Mesenchymal stem cell (in vitro differentiated cells and primary cell): ENCODE measurements around the gene UBE2L3.

Experiments
- DNase-seq: peaks from one replicate; pipeline ENCODE4 v3.0.0-alpha.2; 2013
- H2AFZ ChIP-seq: one replicate; pipeline ENCODE4 v1.6.1; 2013; ENCODE audit warnings: low read depth, mild to moderate bottlenecking, control low read depth, inconsistent platforms, low read length, moderate library complexity
- H2AK5ac ChIP-seq: 2 replicates; pipeline ENCODE4 v1.6.1; 2013; ENCODE audit warnings: low read length, moderate library complexity, mild to moderate bottlenecking, inconsistent platforms; ENCODE audit not compliant: severe bottlenecking
- H2BK120ac ChIP-seq: one replicate; pipeline ENCODE4 v1.6.1; 2013; ENCODE audit warnings: low read depth, mild to moderate bottlenecking, inconsistent platforms, low read length, moderate library complexity
- H2BK12ac ChIP-seq, 2 experiments: one replicate each; pipeline ENCODE4 v1.6.1; 2013; ENCODE audit warnings: inconsistent platforms in 2 of 2, low read length in 2 of 2, mild to moderate bottlenecking in 2 of 2, moderate library complexity in 2 of 2, control low read depth in 1 of 2
- H2BK15ac ChIP-seq: one replicate; pipeline ENCODE4 v1.6.1; 2013; ENCODE audit warnings: mild to moderate bottlenecking, low read depth, inconsistent platforms; ENCODE audit not compliant: poor library complexity, severe bottlenecking
- H2BK5ac ChIP-seq: 2 replicates; pipeline ENCODE4 v1.6.1; 2013; ENCODE audit warnings: low read depth, mild to moderate bottlenecking, low read length, control low read depth, inconsistent platforms; ENCODE audit not compliant: poor library complexity, severe bottlenecking
- H3K14ac ChIP-seq, 2 experiments: one replicate each; pipeline ENCODE4 v1.6.1; 2013; ENCODE audit warnings: inconsistent platforms in 2 of 2, low read length in 2 of 2, control low read depth in 1 of 2, mild to moderate bottlenecking in 1 of 2, moderate library complexity in 1 of 2
- H3K18ac ChIP-seq, 2 experiments: one replicate each; pipeline ENCODE4 v1.6.1; 2013; ENCODE audit warnings: inconsistent platforms in 2 of 2, low read length in 2 of 2, control low read depth in 1 of 2, low read depth in 1 of 2, mild to moderate bottlenecking in 1 of 2
- H3K23ac ChIP-seq, 2 experiments: one replicate each; pipeline ENCODE4 v1.6.1; 2013; ENCODE audit warnings: inconsistent platforms in 2 of 2, low read length in 2 of 2, mild to moderate bottlenecking in 2 of 2, moderate library complexity in 2 of 2, control low read depth in 1 of 2
- H3K27ac ChIP-seq: 2 replicates; pipeline ENCODE4 v1.5.1; 2013; ENCODE audit warnings: mild to moderate bottlenecking, moderate library complexity, low read length, control low read depth, inconsistent platforms; ENCODE audit not compliant: poor library complexity, severe bottlenecking
- H3K27me3 ChIP-seq, 2 experiments: 2 replicates each; pipeline versions ENCODE4 v1.6.1 to v1.7.0; 2013; ENCODE audit warnings: low read length in 2 of 2, mild to moderate bottlenecking in 2 of 2, moderate library complexity in 2 of 2, control low read depth in 1 of 2, inconsistent platforms in 1 of 2; ENCODE audit not compliant: control insufficient read depth in 1 of 2, insufficient read depth in 1 of 2
- H3K36me3 ChIP-seq, 2 experiments: 2 replicates each; pipeline versions ENCODE4 v1.6.1 to v1.7.0; 2013; ENCODE audit warnings: low read length in 2 of 2, control low read depth in 1 of 2, inconsistent platforms in 1 of 2, low read depth in 1 of 2, mild to moderate bottlenecking in 1 of 2; ENCODE audit not compliant: insufficient read depth in 2 of 2, control insufficient read depth in 1 of 2
- H3K4ac ChIP-seq, 2 experiments: one replicate each; pipeline ENCODE4 v1.6.1; 2013; ENCODE audit warnings: inconsistent platforms in 2 of 2, low read length in 2 of 2, mild to moderate bottlenecking in 2 of 2, moderate library complexity in 2 of 2, control low read depth in 1 of 2, low read depth in 1 of 2
- H3K4me1 ChIP-seq: 2 replicates; pipeline ENCODE4 v1.6.1; 2013; ENCODE audit warnings: low read depth, low read length, control low read depth; ENCODE audit not compliant: control insufficient read depth, insufficient read depth
- H3K4me2 ChIP-seq: 2 replicates; pipeline ENCODE4 v1.6.1; 2013; ENCODE audit warnings: low read length, mild to moderate bottlenecking, inconsistent platforms; ENCODE audit not compliant: poor library complexity, severe bottlenecking
- H3K4me3 ChIP-seq, 2 experiments: 2 replicates each; pipeline versions ENCODE4 v1.5.1 to v1.7.0; 2013; ENCODE audit warnings: low read length in 2 of 2, mild to moderate bottlenecking in 2 of 2, control low read depth in 1 of 2, low read depth in 1 of 2; ENCODE audit not compliant: insufficient read depth in 1 of 2
- H3K79me1 ChIP-seq: replicated peaks from 2 replicates; pipeline ENCODE4 v1.6.1; 2013; ENCODE audit warnings: mild to moderate bottlenecking, control low read depth, low read length, inconsistent platforms; ENCODE audit not compliant: poor library complexity, severe bottlenecking
- H3K9ac ChIP-seq: 2 replicates; pipeline ENCODE4 v1.7.0; 2013; ENCODE audit warnings: mild to moderate bottlenecking, low read length, moderate library complexity
- H3K9me3 ChIP-seq: 2 replicates; pipeline ENCODE4 v1.7.0; 2013; ENCODE audit warnings: mild to moderate bottlenecking, low read length; ENCODE audit not compliant: control insufficient read depth
- H4K8ac ChIP-seq: one replicate; pipeline ENCODE4 v1.6.1; 2013; ENCODE audit warnings: inconsistent platforms, mild to moderate bottlenecking, low read length, moderate library complexity
- H4K91ac ChIP-seq: one replicate; pipeline ENCODE4 v1.6.1; 2013; ENCODE audit warnings: mild to moderate bottlenecking, low read length, inconsistent platforms
- WGBS: methylation state at CpG from one replicate; pipeline ENCODE4 v1.1.7; 2013; ENCODE audit warnings: mixed read lengths; 5-methylcytosine and 5-hydroxymethylcytosine counted together

The UBE2L3 gene

DNA sequence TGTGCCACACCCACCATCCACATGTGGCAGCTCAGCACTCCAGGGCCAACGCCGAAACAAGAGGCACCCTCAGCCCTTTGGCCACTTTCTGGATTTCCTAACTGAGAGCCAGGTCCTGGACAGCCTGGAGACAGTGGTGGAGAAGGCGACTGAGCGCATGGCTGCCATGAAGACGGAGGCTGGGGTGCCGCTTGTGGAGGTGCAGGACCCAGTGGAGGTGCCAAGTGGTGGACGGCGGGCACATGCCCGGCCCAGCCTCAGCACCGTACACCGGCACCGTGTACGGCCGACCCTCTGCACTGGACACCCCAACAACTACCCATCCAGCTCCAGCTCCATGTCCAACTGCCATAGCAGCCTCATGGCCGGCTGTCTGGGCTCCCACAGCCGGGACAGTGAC, 66.6 kb downstream of the UBE2L3 start:
- Histone ChIP-seq H3K36me3 (no peaks in the 10 kb centered on the region), H3K4ac (no peak overlapping the region), H3K4me2 (no peak overlapping the region), H3K18ac (no peak overlapping the region), H3K9me3 (no peaks in the 10 kb centered on the region), H3K27ac (no peak overlapping the region), H2BK15ac (no peak overlapping the region), H3K4me1 (peaks cover 1% of the 10 kb centered on the region), H3K4me3 (no peak overlapping the region), H2BK5ac (no peak overlapping the region), H2AFZ (no peak overlapping the region), H2AK5ac (no peak overlapping the region), H4K91ac (no peak overlapping the region), H3K79me1 (peaks cover under 1% of the 10 kb centered on the region), H4K8ac (no peak overlapping the region), H3K27me3 (peaks cover 0 to 4% of the 10 kb centered on the region in 2 experiments), H3K23ac (no peak overlapping the region), H3K9ac (no peak overlapping the region), H2BK120ac (no peak overlapping the region), H2BK12ac (no peak overlapping the region), H3K14ac (no peak overlapping the region)
- WGBS, result 91% methylated on average over 11 of the region's 16 CpGs
- no peak for DNase-seq

DNA sequence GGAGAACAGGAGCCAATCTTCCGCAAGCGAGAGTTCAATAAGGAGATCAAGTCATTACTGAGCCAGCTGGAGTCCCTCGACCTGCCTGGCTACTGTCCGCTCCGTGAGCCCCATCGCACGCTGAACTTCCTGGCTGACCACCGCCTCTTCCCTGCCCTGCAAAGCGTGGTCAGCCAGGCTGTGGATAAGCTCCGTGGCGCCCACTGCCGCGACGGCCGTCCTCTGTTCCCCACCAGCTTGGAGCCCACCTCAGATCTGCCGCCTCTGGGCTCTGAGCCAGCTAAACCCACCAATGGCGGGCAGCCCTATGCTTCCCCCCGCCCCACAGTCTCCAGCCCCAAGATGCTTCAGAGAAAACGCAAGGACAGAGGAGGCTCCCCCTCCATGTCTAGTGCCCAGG, 67.3 kb downstream of the UBE2L3 start:
- Histone ChIP-seq H3K27ac (no peak overlapping the region), H4K91ac (no peak overlapping the region), H3K27me3 (peaks cover 0 to 4% of the 10 kb centered on the region in 2 experiments), H3K9me3 (no peaks in the 10 kb centered on the region), H2BK12ac (no peak overlapping the region), H3K79me1 (no peaks in the 10 kb centered on the region), H3K4ac (no peak overlapping the region), H3K4me3 (no peak overlapping the region), H3K9ac (no peak overlapping the region), H3K4me1 (no peaks in the 10 kb centered on the region), H3K14ac (no peak overlapping the region), H2AFZ (no peak overlapping the region), H2BK15ac (no peak overlapping the region), H3K18ac (no peak overlapping the region), H2BK5ac (no peak overlapping the region), H4K8ac (no peak overlapping the region), H3K36me3 (no peaks in the 10 kb centered on the region), H3K4me2 (no peak overlapping the region), H2AK5ac (no peak overlapping the region), H3K23ac (no peak overlapping the region), H2BK120ac (no peak overlapping the region)
- 91% methylated on average over 19 of the region's 19 CpGs for WGBS
- DNase-seq, result no peak

DNA sequence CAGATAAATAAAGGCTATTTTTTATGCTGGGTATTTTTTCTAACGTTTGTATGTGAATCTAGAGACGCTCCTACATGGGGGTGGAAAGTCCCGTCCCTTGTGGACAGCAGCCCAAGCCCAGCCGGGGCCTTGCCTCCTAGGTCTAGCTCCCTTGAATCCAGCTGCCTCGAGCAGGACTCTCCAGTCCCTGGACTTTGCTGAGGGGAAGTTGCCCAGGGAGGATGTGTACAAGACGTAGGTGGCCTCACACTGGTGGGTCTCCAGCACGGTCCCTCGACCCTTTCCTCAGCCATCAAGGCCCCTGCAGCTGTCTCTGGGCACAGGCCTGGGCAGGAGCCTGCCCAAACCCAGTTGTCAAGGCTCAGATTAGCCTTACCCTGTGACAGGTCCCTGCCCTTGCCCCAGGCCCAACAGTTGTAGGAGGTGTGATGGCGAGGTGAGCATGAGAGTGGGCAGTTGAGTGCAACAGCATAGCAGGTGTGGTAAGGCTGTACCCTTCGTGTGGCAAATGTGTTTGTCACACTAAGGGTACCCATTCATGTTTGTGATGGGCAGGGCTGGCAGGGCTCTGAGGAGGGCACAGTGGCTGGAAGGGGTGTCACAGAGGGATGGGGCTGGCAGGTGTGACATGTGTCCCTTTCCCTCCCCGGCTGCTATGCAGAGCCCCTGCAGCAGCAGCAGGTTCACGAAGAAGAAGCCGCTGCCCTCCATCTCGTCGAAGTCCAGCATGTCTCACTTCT, 68.4 kb downstream of the UBE2L3 start:
- no peak overlapping the region for H2BK5ac ChIP-seq
- H2AFZ ChIP-seq, result no peak overlapping the region
- H2AK5ac ChIP-seq, result no peak overlapping the region
- no peak overlapping the region for H3K4ac ChIP-seq
- DNase-seq, result no peak
- H3K4me2 ChIP-seq, result no peak overlapping the region
- H4K8ac ChIP-seq, result peak overlapping the region; percentile 5
- no peaks in the 10 kb centered on the region for H3K9me3 ChIP-seq
- peak overlapping the region; percentile 40 for H4K91ac ChIP-seq
- peaks cover 0 to 4% of the 10 kb centered on the region in 2 experiments for H3K27me3 ChIP-seq
- no peak overlapping the region for H2BK12ac ChIP-seq
- H3K36me3 ChIP-seq, result no peaks in the 10 kb centered on the region
- H3K4me1 ChIP-seq, result no peaks in the 10 kb centered on the region
- peak overlapping the region in 1 of 2 experiments; percentile 11 for H3K23ac ChIP-seq
- no peak overlapping the region for H3K9ac ChIP-seq
- no peak overlapping the region for H3K4me3 ChIP-seq
- no peak overlapping the region for H2BK15ac ChIP-seq
- H3K79me1 ChIP-seq, result no peaks in the 10 kb centered on the region
- no peak overlapping the region for H3K14ac ChIP-seq
- 91% methylated on average over 15 of the region's 15 CpGs for WGBS
- H3K27ac ChIP-seq, result no peak overlapping the region
- no peak overlapping the region for H2BK120ac ChIP-seq
- H3K18ac ChIP-seq, result no peak overlapping the region

DNA sequence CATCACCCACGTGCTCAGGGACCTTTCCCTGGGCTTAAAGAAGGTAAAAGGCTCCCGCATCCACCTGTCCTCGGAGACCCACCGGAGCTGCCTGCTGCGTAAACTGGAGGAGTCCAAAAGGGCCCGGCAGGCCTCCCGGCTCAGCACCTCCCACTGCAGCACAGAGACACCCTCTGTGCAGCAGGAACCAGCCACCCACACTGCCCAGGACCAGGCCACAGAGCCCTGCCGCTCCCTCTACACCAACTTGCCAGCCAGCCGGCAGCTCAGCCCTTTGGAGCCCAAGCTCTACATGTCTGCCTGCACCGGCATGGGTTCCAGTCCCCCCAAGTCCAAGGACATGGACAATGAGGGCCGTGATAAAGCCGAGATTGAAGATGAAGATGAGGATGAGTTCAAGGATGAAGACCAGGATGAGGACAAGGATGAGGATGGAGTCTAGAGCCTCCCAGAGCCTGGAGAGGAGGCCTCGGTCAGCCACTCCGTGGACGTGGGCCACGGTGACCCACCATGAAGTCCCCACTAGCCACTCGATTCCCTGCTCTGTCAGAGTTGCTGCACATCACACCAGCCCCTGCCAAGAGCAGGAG, 69.2 kb downstream of the UBE2L3 start:
- Histone ChIP-seq H3K4me1 (peaks cover 2% of the 10 kb centered on the region), H4K8ac (no peak overlapping the region), H3K9ac (no peak overlapping the region), H3K23ac (no peak overlapping the region), H2AK5ac (no peak overlapping the region), H2BK120ac (no peak overlapping the region), H3K27ac (no peak overlapping the region), H3K36me3 (no peaks in the 10 kb centered on the region), H3K9me3 (no peaks in the 10 kb centered on the region), H2AFZ (no peak overlapping the region), H3K27me3 (peaks cover 0 to 4% of the 10 kb centered on the region in 2 experiments), H3K4ac (no peak overlapping the region), H2BK12ac (no peak overlapping the region), H4K91ac (no peak overlapping the region), H3K79me1 (no peaks in the 10 kb centered on the region), H3K14ac (no peak overlapping the region), H2BK5ac (no peak overlapping the region), H3K4me3 (no peak overlapping the region), H3K4me2 (no peak overlapping the region), H2BK15ac (no peak overlapping the region), H3K18ac (no peak overlapping the region)
- 92% methylated on average over 17 of the region's 17 CpGs for WGBS
- no peak for DNase-seq
